ENCODE data around the gene PTBP2. TPM values are rescaled to one million over a fixed set of nuclear protein-coding genes. Genes with fewer than 3 reads are reported as not detected.

PTBP2 gene
- total and polyA plus RNA-seq, 9 donors: 14.7 to 43.1 (median 28.0) TPM

DNA sequence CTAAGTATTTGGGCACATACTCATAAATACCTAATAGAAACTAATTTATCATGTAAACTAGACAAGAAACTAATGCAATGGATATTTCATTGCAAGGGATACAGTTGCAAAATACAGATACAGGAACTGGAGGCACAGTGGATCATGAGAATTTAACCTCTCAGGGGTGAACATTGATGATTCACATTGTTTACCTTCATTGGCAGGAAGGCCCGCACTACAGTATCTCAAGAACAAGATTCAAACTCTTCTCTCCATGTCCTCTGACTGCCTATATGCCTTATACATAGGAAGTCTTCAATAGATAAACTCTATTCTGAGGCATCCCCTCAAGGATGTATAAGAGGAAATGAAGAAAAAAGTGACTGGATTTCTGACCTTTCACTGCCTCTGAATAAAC lies 18.4 kb upstream of the PTBP2 start:
- Histone ChIP-seq H3K27me3 (no peaks in the 10 kb centered on the region), H3K4me1 (ENCODE audit: insufficient read depth) (no peaks in the 10 kb centered on the region), H3K36me3 (no peaks in the 10 kb centered on the region), H3K9me3 (no peaks in the 10 kb centered on the region), H3K27ac (no peak overlapping the region), H3K4me3 (no peak overlapping the region)
- 70 to 74% (median 72%) methylated on average over 1 of the region's 1 CpG for WGBS, 3 donors
- intact Hi-C loops (cut with DNase I): no loop called here
- TF ChIP-seq POLR2A (IDR thresholded peaks at IDR 0.05) (no peak), EP300 (IDR thresholded peaks at IDR 0.05) (no peak)
- TF ChIP-seq, protein P1, sequence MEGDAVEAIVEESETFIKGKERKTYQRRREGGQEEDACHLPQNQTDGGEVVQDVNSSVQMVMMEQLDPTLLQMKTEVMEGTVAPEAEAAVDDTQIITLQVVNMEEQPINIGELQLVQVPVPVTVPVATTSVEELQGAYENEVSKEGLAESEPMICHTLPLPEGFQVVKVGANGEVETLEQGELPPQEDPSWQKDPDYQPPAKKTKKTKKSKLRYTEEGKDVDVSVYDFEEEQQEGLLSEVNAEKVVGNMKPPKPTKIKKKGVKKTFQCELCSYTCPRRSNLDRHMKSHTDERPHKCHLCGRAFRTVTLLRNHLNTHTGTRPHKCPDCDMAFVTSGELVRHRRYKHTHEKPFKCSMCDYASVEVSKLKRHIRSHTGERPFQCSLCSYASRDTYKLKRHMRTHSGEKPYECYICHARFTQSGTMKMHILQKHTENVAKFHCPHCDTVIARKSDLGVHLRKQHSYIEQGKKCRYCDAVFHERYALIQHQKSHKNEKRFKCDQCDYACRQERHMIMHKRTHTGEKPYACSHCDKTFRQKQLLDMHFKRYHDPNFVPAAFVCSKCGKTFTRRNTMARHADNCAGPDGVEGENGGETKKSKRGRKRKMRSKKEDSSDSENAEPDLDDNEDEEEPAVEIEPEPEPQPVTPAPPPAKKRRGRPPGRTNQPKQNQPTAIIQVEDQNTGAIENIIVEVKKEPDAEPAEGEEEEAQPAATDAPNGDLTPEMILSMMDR (IDR thresholded peaks at IDR 0.05): no peak
- no peak for DNase-seq

DNA sequence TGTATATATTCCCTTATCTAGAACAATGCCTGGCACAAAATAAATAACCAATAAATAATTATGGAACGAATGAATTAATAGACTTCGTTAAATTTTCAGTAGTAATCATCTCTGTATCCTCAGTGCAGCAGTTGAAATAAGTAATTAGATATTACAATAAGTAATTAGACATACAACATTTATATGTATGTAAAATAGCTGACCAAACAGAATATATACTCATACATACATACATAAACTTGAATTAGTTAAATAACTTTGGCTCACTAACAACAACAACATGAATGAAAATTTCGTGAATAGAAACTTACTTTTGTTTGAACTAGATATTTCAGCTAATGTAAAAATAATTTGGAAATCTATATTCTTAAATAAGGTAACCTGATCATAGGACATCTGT lies 14.6 kb upstream of the PTBP2 start:
- 80 to 92% (median 85%) methylated on average over 3 of the region's 3 CpGs for WGBS, 3 donors
- no peak for DNase-seq
- Histone ChIP-seq H3K27ac (no peak overlapping the region), H3K4me1 (ENCODE audit: insufficient read depth) (no peaks in the 10 kb centered on the region), H3K9me3 (no peaks in the 10 kb centered on the region), H3K36me3 (no peaks in the 10 kb centered on the region), H3K4me3 (no peak overlapping the region), H3K27me3 (no peaks in the 10 kb centered on the region)
- TF ChIP-seq EP300 (IDR thresholded peaks at IDR 0.05) (no peak), POLR2A (IDR thresholded peaks at IDR 0.05) (no peak)
- TF ChIP-seq, protein P1 (IDR thresholded peaks at IDR 0.05): no peak
- intact Hi-C loops (cut with DNase I): no loop called here

- Histone ChIP-seq H3K9me3 (no peaks in the 10 kb centered on the region), H3K36me3 (no peaks in the 10 kb centered on the region), H3K27me3 (no peaks in the 10 kb centered on the region), H3K4me3 (no peak overlapping the region), H3K27ac (no peak overlapping the region), H3K4me1 (ENCODE audit: insufficient read depth) (no peaks in the 10 kb centered on the region)
- TF ChIP-seq POLR2A (IDR thresholded peaks at IDR 0.05): no peak
- no peak for TF ChIP-seq EP300 (IDR thresholded peaks at IDR 0.05)
- TF ChIP-seq, protein P1 (IDR thresholded peaks at IDR 0.05): no peak
- no peak for DNase-seq
- intact Hi-C loops (cut with DNase I): no loop called here
- WGBS, 3 donors: 51 to 64% (median 56%) methylated on average over 4 of the region's 4 CpGs
Observed at GRCh38 chr1:96708482-96708881, 13.1 kb upstream of the PTBP2 start.

- no peak for DNase-seq
Observed at GRCh38 chr1:96710708-96711477, 10.7 kb upstream of the PTBP2 start.

More at GRCh38 chr1:96710708-96711477, 10.7 kb upstream of the PTBP2 start:
- TF ChIP-seq, protein P1 (IDR thresholded peaks at IDR 0.05): no peak
- TF ChIP-seq POLR2A (IDR thresholded peaks at IDR 0.05) (no peak), EP300 (IDR thresholded peaks at IDR 0.05) (no peak)
- Histone ChIP-seq H3K9me3 (no peaks in the 10 kb centered on the region), H3K4me1 (ENCODE audit: insufficient read depth) (no peaks in the 10 kb centered on the region), H3K4me3 (no peak overlapping the region), H3K27ac (no peak overlapping the region), H3K36me3 (no peaks in the 10 kb centered on the region), H3K27me3 (no peaks in the 10 kb centered on the region)
- intact Hi-C loops (cut with DNase I): no loop called here
- 76 to 82% (median 78%) methylated on average over 4 of the region's 4 CpGs for WGBS, 3 donors
